Stimulated activated naive CD8-positive, alpha-beta T cell treated with anti-CD3 and anti-CD28 coated beads, Interleukin-15, Interleukin-2, amounts not matched to agents 100 ng/mL and 50 ng/mL, for 24 hours (primary cell): ENCODE results near the gene MAN2A2.

Source experiments
- H3K27ac Mint-ChIP-seq: one replicate; pipeline ENCODE4 v1.8.0; 2021; ENCODE audit warnings: mild to moderate bottlenecking, mixed read lengths
- H3K27me3 Mint-ChIP-seq: one replicate; pipeline ENCODE4 v1.8.0; 2021; ENCODE audit warnings: mixed read lengths
- H3K36me3 Mint-ChIP-seq: one replicate; pipeline ENCODE4 v1.8.0; 2021; ENCODE audit warnings: low read depth, mixed read lengths
- H3K4me1 Mint-ChIP-seq: one replicate; pipeline ENCODE4 v1.8.0; 2021; ENCODE audit warnings: low read depth, mixed read lengths
- H3K4me3 Mint-ChIP-seq: one replicate; pipeline ENCODE4 v1.8.0; 2021; ENCODE audit warnings: mild to moderate bottlenecking, mixed read lengths
- H3K9me3 Mint-ChIP-seq: one replicate; pipeline ENCODE4 v1.8.0; 2021; ENCODE audit warnings: mixed read lengths

The MAN2A2 gene

DNA sequence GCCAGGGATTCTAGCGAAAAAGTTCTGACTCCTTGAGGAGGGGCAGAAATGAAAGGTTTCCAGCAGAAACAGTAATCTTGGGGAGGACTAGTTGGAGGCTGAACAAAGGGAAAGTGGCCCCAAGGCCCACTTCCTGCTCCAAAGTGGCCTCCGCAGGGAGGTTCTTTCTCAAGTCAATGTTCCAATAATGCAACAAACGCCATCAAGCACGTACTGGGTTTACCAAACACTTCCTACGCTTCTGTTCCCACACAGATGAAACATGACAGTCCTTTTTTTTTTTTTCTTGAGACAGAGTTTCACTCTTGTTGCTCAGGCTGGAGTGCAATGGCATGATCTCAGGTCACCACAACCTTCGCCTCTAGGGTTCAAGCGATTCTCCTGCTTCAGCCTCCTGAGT, 42.0 kb downstream of the MAN2A2 start:
- H3K36me3 Mint-ChIP-seq: peaks cover 58% of the 10 kb centered on the region
- H3K27me3 Mint-ChIP-seq: no peaks in the 10 kb centered on the region
- H3K4me3 Mint-ChIP-seq: no peak overlapping the region
- no peaks in the 10 kb centered on the region for H3K9me3 Mint-ChIP-seq
- no peaks in the 10 kb centered on the region for H3K4me1 Mint-ChIP-seq
- H3K27ac Mint-ChIP-seq: no peak overlapping the region

DNA sequence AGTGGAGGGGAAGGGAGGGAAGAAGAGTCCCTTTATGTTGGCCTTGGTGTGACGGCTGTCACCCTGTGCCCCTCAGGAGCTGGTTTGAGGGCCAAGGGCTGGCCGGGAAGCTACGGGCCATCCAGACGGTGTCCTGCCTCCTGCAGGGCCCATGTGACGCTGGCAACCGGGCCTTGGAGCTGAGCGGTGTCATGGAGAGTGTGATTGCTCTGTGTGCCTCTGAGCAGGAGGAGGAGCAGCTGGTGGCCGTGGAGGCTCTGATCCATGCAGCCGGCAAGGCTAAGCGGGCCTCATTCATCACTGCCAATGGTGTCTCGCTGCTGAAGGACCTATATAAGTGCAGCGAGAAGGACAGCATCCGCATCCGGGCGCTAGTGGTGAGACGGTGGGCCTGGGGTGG, 43.4 kb downstream of the MAN2A2 start:
- Mint-ChIP-seq H3K36me3 (peaks cover 48% of the 10 kb centered on the region), H3K4me1 (no peaks in the 10 kb centered on the region), H3K9me3 (no peaks in the 10 kb centered on the region), H3K27me3 (no peaks in the 10 kb centered on the region), H3K4me3 (no peak overlapping the region), H3K27ac (no peak overlapping the region)

DNA sequence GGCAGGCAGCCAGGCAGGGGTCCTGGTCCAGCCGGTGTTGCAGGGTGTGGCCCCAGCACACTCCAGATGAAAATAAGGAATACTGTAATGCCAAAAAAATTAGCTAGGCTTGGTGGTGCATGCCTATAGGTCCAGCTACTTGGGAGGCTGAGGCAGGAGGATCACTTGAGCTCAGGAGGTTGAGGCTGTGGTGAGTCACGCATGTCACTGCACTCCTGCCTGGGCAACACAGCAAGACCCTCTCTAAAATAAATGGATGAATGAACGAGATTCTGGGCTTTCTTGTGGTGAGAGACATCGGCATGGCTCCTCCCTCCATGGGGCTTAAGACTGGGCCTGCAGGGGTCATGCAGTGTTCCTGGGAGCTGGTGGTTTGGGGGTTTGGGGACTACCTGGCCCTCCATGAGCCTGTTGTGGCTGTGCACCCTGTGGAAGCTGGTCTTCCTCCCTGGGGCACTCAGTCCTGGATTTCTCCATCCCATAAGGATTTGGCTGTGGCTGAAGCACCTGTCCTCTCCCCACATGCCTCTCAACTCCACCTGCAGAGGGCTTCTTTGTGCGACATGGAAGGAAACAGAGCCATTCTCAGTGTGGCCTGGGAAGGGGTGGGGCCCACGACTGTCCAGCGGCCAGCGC, 44.0 kb downstream of the MAN2A2 start:
- Mint-ChIP-seq H3K4me1 (no peaks in the 10 kb centered on the region), H3K9me3 (no peaks in the 10 kb centered on the region), H3K36me3 (peaks cover 53% of the 10 kb centered on the region), H3K27ac (no peak overlapping the region), H3K27me3 (no peaks in the 10 kb centered on the region), H3K4me3 (no peak overlapping the region)

DNA sequence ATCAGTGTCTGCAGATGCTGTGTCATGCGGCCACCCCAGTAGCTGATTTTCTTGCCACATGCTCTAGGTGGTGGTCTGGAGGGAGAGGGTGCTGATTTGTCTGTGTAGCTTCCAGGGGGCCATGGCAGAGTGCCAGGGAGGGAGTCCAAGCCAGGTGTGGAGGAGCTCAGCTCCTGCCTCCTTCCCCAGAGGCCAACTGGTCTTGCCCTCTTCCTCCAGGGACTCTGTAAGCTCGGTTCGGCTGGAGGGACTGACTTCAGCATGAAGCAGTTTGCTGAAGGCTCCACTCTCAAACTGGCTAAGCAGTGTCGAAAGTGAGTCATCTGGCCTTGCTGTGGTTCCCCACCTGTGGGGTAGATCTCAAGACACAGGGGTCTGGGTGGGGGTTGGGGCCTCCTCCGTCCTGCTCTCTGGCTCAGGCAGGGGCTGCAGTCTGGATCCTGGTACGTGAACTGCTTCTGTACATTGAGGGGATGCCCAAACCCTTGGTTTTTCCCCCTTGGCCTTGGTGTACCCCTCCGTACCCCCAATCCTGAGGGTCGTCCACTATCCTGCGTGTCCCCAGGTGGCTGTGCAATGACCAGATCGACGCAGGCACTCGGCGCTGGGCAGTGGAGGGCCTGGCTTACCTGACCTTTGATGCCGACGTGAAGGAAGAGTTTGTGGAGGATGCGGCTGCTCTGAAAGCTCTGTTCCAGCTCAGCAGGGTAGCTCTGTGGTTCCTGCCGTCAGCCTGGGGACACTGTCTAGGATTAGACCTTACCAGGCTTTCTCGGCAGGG, 44.7 kb downstream of the MAN2A2 start:
- H3K36me3 Mint-ChIP-seq: peaks cover 53% of the 10 kb centered on the region
- H3K27me3 Mint-ChIP-seq: no peaks in the 10 kb centered on the region
- H3K4me3 Mint-ChIP-seq: peak overlapping the region; percentile 8
- H3K27ac Mint-ChIP-seq: no peak overlapping the region
- no peaks in the 10 kb centered on the region for H3K4me1 Mint-ChIP-seq
- no peaks in the 10 kb centered on the region for H3K9me3 Mint-ChIP-seq

DNA sequence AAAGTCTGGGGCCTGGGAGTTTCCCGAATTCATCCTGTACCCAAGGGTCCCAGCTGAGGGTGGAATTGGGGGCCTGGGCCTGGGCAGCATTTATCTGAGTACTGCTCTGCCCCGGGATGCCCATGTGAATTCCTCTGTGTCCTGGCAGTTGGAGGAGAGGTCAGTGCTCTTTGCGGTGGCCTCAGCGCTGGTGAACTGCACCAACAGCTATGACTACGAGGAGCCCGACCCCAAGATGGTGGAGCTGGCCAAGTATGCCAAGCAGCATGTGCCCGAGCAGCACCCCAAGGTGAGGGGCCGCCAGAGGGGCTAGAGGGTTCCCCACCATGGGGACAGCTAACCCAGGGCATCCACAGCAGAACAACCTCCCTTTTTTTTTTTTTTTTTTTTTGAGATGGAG, 45.4 kb downstream of the MAN2A2 start:
- Mint-ChIP-seq H3K36me3 (peaks cover 55% of the 10 kb centered on the region), H3K4me3 (no peak overlapping the region), H3K4me1 (no peaks in the 10 kb centered on the region), H3K9me3 (no peaks in the 10 kb centered on the region), H3K27me3 (no peaks in the 10 kb centered on the region), H3K27ac (no peak overlapping the region)

DNA sequence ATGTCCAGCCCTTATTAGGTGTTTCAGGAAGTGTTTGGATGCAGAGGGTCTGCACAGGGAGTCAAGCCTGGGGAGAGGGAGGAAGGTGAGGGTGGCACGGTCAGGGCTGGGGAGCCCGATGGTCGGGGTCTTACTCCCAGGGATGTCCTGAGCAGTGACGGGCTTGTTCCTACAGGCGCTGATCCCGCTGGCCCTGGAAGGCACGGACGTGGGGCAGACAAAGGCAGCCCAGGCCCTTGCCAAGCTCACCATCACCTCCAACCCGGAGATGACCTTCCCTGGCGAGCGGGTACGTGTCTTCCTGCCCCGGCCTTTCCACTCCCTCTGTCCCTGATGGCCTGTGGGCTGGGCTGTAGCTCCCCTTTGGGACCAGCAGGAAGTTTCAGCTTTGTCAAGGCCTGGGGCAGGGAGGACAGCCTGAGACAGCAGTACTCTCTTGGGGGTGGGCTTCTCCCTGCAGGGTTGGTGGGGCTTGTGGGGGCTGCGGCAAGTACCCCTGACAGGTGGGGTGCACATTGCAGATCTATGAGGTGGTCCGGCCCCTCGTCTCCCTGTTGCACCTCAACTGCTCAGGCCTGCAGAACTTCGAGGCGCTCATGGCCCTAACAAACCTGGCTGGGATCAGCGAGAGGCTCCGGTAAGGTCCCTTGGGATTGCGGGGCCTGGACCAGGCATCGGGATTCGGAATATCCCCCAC, 47.0 kb downstream of the MAN2A2 start:
- Mint-ChIP-seq H3K27ac (no peak overlapping the region), H3K9me3 (no peaks in the 10 kb centered on the region), H3K36me3 (peaks cover 52% of the 10 kb centered on the region), H3K4me1 (no peaks in the 10 kb centered on the region), H3K27me3 (no peaks in the 10 kb centered on the region), H3K4me3 (no peak overlapping the region)

DNA sequence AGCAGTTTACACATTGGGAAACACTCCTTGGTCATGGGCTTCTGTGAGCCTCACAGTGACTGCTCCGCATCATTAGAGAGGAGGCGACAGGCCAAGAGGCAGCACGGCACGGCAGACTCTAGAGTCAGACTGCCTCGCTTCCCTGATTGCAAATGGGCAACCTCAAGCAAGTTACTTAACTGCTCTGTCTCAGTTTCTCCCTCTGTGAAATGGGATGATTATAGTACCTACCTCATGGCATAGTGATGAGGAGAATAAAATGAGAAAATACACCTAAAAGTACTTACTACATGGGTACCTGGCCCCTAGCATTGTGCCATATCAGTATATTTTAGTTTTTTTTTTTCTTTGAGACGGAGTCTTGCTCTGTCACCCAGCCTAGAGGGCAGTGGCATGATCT, 47.6 kb downstream of the MAN2A2 start:
- no peak overlapping the region for H3K4me3 Mint-ChIP-seq
- H3K4me1 Mint-ChIP-seq: peaks cover 1% of the 10 kb centered on the region
- peaks cover 50% of the 10 kb centered on the region for H3K36me3 Mint-ChIP-seq
- H3K27me3 Mint-ChIP-seq: no peaks in the 10 kb centered on the region
- no peak overlapping the region for H3K27ac Mint-ChIP-seq
- H3K9me3 Mint-ChIP-seq: no peaks in the 10 kb centered on the region

DNA sequence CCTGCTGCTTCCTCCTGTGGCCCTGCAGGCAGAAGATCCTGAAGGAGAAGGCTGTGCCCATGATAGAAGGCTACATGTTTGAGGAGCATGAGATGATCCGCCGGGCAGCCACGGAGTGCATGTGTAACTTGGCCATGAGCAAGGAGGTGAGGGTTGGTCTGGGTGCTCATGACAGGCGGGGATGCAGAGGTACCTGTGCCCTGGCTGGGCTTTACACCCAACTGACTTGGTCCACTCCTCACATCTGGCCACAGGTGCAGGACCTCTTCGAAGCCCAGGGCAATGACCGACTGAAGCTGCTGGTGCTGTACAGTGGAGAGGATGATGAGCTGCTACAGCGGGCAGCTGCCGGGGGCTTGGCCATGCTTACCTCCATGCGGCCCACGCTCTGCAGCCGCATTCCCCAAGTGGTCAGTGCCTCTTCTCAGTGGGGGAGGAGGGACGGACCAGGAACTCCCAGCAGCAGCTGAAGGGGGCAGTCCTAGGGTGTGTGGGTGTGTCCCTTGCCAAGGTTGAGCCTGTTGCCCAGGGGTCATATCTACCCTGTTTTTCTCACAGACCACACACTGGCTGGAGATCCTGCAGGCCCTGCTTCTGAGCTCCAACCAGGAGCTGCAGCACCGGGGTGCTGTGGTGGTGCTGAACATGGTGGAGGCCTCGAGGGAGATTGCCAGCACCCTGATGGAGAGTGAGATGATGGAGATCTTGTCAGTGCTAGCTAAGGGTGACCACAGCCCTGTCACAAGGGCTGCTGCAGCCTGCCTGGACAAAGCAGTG, 50.0 kb downstream of the MAN2A2 start:
- Mint-ChIP-seq H3K4me3 (no peak overlapping the region), H3K4me1 (peaks cover 12% of the 10 kb centered on the region), H3K9me3 (no peaks in the 10 kb centered on the region), H3K36me3 (peaks cover 45% of the 10 kb centered on the region), H3K27ac (peak overlapping the region; percentile 11), H3K27me3 (no peaks in the 10 kb centered on the region)

DNA sequence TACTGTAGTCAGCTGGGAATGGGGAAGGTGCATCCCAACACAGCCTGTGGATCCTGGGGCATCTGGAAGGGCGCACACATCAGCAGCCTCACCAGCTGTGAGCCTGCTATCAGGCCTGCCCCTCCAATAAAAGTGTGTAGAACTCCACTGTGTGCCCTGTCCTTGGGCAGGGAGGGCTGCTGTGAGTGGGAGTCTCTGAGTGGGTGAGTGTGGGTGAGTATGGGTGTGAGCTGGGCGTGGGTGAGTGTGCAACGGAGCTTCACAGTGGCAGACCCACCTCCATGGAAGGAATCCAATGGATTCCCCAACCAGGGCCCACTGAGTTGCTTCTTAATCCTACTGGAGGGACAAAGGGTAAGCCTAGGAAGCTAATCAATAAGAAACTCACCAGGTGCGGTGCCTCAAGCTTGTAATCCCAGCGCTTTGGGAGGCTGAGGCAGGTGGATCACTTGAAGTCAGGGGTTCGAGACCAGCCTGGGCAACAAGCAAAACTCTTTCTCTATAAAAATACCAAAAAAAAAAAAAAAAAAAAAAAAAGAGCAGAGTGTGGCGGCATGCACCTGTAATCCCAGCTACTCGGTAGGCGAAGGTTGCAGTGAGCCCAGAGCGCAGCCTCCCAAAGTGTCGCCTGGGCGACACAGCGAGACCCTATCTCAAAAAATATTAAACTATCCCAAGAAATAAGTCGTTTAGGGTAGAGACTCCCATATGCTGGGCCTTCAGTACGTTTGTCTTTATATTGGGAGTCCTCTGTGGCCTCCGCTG, 51.0 kb downstream of the MAN2A2 start:
- Mint-ChIP-seq H3K36me3 (peaks cover 40% of the 10 kb centered on the region), H3K27me3 (no peaks in the 10 kb centered on the region), H3K9me3 (no peaks in the 10 kb centered on the region), H3K27ac (peak overlapping the region; percentile 92), H3K4me3 (peak overlapping the region; percentile 88), H3K4me1 (peaks cover 12% of the 10 kb centered on the region)

DNA sequence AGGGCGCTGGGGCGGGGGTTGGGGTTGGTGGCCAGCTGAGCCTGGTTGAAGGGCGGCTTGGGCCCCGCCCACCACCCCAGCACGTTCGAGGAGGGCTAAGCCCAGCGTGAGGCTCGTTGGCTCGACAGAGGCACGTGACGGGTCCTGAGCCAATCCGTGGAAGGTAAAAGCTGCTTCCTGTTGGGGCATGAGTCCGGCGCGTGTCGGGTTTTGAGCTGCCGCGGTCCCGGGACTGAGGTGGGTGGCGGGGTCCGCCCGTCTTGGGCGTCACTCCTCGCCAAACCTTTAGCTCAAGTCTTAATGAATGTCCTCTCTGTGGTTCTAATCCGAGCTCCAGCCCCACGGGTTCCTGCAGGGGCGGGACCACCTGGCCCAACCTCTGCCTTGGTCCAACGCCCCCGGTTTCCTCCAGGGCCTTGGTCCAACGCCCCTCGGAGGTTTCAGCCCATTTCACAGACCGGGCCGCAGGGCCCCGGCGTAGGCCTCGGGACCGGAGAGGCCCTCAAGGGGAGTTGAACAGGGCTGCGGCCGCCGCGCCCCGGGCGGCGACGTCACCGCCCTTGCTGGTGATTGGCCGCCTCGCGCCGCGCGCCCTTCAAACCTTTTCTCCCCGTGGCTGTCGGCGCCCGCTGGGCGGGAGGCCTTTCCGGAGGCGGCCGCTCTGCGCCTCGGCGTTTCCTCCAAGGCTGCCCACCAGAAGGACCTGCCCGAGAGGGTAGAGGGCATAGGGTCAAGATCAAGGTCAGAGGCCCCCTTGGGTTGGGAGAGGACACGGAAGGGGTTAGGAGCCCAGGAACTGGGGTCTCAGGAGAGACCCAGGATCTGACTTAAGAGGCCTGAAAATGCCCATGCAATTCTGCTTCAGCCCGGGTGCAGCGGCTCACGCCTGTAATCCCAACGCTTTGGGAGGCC, 51.9 kb downstream of the MAN2A2 start, which contains the start of gene RCCD1:
Gene RCCD1, plus strand, starts transcription at position 173 of the 912 bp plus-strand sequence. CDS start 1,851 bp downstream, outside the sequence.
- no peaks in the 10 kb centered on the region for H3K9me3 Mint-ChIP-seq
- peak within 1 kb of the TSS; percentile 92 for H3K27ac Mint-ChIP-seq
- H3K36me3 Mint-ChIP-seq: peaks cover 41% of the 10 kb centered on the region
- H3K27me3 Mint-ChIP-seq: no peaks in the 10 kb centered on the region
- H3K4me1 Mint-ChIP-seq: peaks cover 12% of the 10 kb centered on the region
- peak within 1 kb of the TSS; percentile 88 for H3K4me3 Mint-ChIP-seq

DNA sequence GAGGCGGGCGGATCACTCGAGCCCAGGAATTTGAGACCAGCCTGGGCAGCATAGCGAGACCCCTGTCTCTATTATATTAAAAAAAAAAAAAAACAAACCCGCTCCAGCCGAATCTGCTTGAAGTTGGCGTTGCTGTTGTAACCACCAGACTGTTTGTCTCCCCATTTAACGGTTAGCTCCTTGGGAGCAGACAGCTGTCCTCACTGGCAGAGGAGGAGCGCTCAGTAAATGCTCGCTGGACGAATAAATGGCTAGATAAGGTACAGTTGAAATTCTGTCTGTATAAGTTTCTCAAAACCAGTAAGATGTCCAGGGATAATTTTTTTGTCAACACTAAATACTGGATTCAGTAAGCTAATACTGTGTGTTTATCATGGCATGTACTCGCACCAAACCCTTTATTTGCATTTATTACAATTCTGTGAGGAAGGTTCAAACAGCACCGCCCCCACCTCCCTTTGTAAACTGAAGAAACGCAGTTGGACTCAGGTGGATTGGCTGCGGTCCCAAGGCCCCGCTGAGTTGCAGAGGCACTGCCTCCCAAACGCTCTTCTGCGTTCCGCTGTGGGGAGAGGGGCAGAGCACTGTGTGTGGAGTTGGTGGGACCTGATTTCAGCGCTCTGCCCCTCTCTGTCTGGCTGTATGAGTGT, 52.6 kb downstream of the MAN2A2 start:
- Mint-ChIP-seq H3K27me3 (no peaks in the 10 kb centered on the region), H3K27ac (peak overlapping the region; percentile 92), H3K4me3 (peak overlapping the region; percentile 88)

DNA sequence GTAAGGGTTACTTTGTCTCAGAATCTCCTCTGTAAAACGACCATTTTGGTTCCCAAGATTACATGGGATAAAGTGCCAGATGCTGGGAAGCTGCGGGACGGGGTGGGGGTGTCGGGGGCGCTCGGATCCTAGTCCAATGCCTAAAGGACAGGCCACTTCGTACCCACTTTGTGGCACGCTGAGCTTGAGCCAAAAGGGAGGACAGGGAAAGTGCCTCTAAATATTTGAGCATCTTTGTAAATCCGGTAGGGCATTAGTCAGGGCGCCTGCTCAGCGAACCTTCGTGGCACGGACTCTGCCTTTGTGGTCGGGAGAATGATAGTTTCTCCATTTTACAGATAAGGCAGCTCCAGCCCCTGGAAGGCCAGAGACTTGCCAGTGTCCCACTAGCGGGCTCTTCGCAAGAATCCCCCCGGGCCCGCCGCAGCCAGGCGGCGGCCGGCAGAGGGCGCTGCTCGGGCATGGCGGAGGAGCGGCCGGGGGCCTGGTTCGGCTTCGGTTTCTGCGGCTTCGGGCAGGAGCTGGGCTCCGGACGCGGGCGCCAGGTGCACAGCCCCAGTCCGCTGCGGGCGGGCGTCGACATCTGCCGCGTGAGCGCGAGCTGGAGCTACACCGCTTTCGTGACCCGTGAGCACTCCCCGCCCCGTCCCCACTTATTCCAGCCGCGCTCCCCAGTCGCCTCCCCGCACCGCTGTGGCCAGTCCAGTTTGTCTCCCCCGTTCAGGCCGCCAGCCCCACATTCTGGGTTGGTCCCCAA, 53.4 kb downstream of the MAN2A2 start:
- H3K4me3 Mint-ChIP-seq: peak overlapping the region; percentile 88
- no peaks in the 10 kb centered on the region for H3K9me3 Mint-ChIP-seq
- H3K4me1 Mint-ChIP-seq: peaks cover 12% of the 10 kb centered on the region
- peak overlapping the region; percentile 68 for H3K27ac Mint-ChIP-seq
- H3K27me3 Mint-ChIP-seq: no peaks in the 10 kb centered on the region
- peaks cover 46% of the 10 kb centered on the region for H3K36me3 Mint-ChIP-seq

More for the DNA sequence above, 52.6 kb downstream of the MAN2A2 start:
- Mint-ChIP-seq H3K9me3 (no peaks in the 10 kb centered on the region), H3K36me3 (peaks cover 42% of the 10 kb centered on the region), H3K4me1 (peaks cover 12% of the 10 kb centered on the region)
